Activated CD4-positive, alpha-beta T cell treated with anti-CD3 and anti-CD28 coated beads, Interleukin-2, amount 10 ng/mL, durations not matched to agents 24 days and 14 days (primary cell): ENCODE results near the gene SSR1. TPM values are rescaled to one million over a fixed set of nuclear protein-coding genes. Genes with fewer than 3 reads are reported as not detected.

Source experiments
- DNase-seq: peaks from one replicate; pipeline ENCODE4 v3.0.0; 2022
- H3K27ac Mint-ChIP-seq: one replicate; pipeline ENCODE4 v1.8.0; 2022; ENCODE audit warnings: mild to moderate bottlenecking, mixed read lengths
- H3K27me3 Mint-ChIP-seq: one replicate; pipeline ENCODE4 v1.8.0; 2022; ENCODE audit warnings: mixed read lengths
- H3K36me3 Mint-ChIP-seq: one replicate; pipeline ENCODE4 v1.8.0; 2022; ENCODE audit warnings: low read depth, mild to moderate bottlenecking, mixed read lengths
- H3K4me1 Mint-ChIP-seq: one replicate; pipeline ENCODE4 v1.8.0; 2021; ENCODE audit warnings: mixed read lengths
- H3K4me3 Mint-ChIP-seq: one replicate; pipeline ENCODE4 v1.8.0; 2022; ENCODE audit warnings: mild to moderate bottlenecking, moderate library complexity, mixed read lengths
- H3K9me3 Mint-ChIP-seq: one replicate; pipeline ENCODE4 v1.8.0; 2021; ENCODE audit warnings: mixed read lengths
- intact Hi-C: fragments of 100-400 bp; cut with micrococcal nuclease; formaldehyde crosslinking; loops from one replicate; pipeline ENCODE4 v1.15.1; 2023
- total RNA-seq: library from RNA; stranded (reverse); gene quantifications from 2 replicates; pipeline ENCODE4 v1.2.3, GENCODE V29; 2022

SSR1 gene
- total RNA-seq, 1 donor from 2014 or later = 157 TPM

DNA sequence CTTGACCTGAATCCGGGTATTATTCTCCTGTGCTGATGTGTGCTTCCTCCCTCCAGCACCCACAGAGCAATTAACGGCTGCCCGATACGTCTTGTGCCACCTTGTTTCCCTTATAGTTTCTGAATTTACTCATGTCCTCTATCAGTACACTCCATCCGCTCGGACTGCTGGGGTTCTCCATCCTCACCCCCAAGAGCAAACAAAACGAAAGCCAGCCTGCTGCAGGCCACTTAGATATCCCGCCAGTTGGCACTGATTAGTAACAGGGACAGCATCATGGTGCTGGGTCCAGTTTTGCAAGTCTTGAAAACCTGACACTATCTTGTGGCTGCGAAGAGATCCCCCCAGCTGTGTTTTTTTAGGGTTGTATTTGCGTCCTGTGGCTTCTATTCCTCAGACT lies 71.8 kb downstream of the SSR1 start:
- Mint-ChIP-seq H3K4me3 (no peak overlapping the region), H3K27ac (no peak overlapping the region), H3K36me3 (peaks cover 16% of the 10 kb centered on the region), H3K9me3 (no peaks in the 10 kb centered on the region), H3K4me1 (peaks cover 16% of the 10 kb centered on the region), H3K27me3 (no peaks in the 10 kb centered on the region)
- intact Hi-C loops = loop anchor here (5.0 kb wide), 1 partner anchor 454 kb away; no protein-coding TSS in a partner anchor
- DNase-seq = no peak

DNA sequence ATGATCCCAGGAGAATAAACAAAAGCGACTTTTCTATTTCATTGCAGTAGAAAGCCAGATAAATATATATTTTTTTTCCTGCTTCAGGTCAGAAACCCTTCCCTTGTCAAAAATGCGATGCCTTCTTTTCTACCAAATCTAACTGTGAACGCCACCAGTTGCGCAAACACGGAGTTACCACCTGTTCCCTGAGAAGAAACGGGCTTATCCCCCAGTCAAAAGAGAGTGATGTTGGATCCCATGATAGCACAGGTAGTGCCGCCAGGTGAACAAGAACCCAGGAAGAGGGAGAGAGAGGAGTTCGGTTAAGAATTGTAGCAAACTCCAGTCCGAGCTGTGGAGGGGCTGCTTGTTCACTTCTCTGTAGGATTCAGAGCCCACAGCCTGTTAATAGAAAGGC lies 72.6 kb downstream of the SSR1 start:
- no peaks in the 10 kb centered on the region for H3K9me3 Mint-ChIP-seq
- intact Hi-C loops = loop anchor here (5.0 kb wide), 1 partner anchor 453 kb away; no protein-coding TSS in a partner anchor

DNA sequence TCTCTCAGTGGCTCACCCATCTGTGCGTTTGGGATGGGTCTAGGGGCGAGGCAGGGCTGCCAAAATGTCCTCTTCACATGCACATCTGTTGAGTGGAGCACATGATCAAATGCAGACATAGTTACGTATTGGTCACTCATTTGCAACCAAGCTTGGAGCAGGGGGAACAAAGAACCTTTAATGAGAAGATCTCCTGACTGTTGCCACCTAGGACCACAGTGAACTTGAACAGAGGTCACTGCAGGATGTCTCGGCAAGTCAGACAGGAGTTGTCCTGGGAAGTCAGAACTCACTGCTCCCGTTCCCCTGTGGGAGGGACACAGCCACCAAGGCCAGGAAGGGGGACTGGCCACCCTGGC lies 73.4 kb downstream of the SSR1 start:
- intact Hi-C loops = loop anchor here (2.0 to 5.0 kb wide), 2 partner anchors 133 to 187 kb away; partner anchors contain the start of gene RREB1

More for the DNA sequence above, 72.6 kb downstream of the SSR1 start:
- no peak for DNase-seq
- Mint-ChIP-seq H3K36me3 (peaks cover 18% of the 10 kb centered on the region), H3K4me3 (no peak overlapping the region), H3K4me1 (peaks cover 16% of the 10 kb centered on the region), H3K27me3 (no peaks in the 10 kb centered on the region), H3K27ac (no peak overlapping the region)

DNA sequence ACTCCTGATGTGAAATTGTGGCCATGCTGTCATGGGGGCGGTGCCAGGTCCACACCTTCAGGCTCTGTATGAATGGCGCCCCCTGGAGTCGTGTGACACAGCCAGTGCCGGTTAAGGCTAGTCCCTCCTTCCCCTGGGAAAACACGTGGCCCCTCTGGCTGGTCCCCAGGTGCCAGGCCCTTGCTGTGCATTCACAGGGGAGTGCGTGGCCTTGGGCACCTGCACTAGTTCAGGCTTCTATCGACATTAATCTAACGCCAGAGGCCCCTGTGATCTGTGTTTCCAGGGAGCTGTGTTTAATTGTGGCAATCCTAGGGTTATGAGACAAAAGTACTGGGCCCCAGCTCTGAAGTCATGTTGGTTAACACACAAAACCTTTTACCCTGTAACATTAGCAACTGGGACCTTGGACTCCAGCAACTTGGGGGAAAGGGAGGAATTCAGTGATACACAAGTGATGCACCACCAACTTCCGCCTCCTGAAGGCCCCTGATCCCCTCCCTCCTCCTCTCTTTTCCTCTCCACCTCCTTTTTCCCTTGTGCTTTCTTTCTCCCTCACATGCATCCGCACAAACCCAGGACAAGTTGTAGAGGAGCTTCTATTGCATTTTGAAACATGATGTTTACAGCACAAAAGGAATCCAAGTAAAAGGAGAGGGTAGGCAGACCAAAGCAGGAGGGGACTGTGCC lies 74.0 kb downstream of the SSR1 start:
- intact Hi-C loops = loop anchor here (2.0 to 5.0 kb wide), 2 partner anchors 132 to 187 kb away; partner anchors contain the start of gene RREB1
- H3K4me1 Mint-ChIP-seq = peaks cover 17% of the 10 kb centered on the region
- H3K27me3 Mint-ChIP-seq = no peaks in the 10 kb centered on the region
- DNase-seq = peak; percentile 90
- H3K27ac Mint-ChIP-seq = no peak overlapping the region
- H3K9me3 Mint-ChIP-seq = no peaks in the 10 kb centered on the region
- H3K36me3 Mint-ChIP-seq = peaks cover 25% of the 10 kb centered on the region
- H3K4me3 Mint-ChIP-seq = no peak overlapping the region

More for the DNA sequence above, 73.4 kb downstream of the SSR1 start:
- H3K4me1 Mint-ChIP-seq = peaks cover 17% of the 10 kb centered on the region
- peaks cover 20% of the 10 kb centered on the region for H3K36me3 Mint-ChIP-seq
- no peaks in the 10 kb centered on the region for H3K9me3 Mint-ChIP-seq
- no peak overlapping the region for H3K27ac Mint-ChIP-seq
- DNase-seq = no peak
- no peaks in the 10 kb centered on the region for H3K27me3 Mint-ChIP-seq
- no peak overlapping the region for H3K4me3 Mint-ChIP-seq

DNA sequence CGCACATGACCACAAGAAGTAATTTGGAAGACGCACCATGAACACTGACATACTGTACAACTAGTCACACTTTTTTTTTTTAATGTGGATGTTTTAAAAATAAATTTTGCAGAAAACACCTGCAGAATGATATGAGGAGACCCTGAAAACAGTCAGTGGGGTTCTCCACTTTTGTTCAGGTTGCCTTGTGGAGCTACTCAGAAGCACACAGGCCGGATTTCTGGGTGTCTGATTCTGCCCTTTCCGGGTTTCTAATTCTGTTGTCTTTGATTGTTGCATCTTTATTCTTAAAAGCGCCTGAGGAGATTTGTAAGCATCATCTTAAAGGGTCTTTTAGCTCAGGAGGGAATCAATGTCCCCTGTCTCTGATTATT lies 74.5 kb downstream of the SSR1 start:
- Mint-ChIP-seq H3K4me1 (peaks cover 19% of the 10 kb centered on the region), H3K27me3 (no peaks in the 10 kb centered on the region), H3K36me3 (peaks cover 27% of the 10 kb centered on the region), H3K27ac (no peak overlapping the region), H3K9me3 (no peaks in the 10 kb centered on the region), H3K4me3 (no peak overlapping the region)
- intact Hi-C loops = loop anchor here (2.0 to 5.0 kb wide), 2 partner anchors 132 to 186 kb away; partner anchors contain the start of gene RREB1
- no peak for DNase-seq

DNA sequence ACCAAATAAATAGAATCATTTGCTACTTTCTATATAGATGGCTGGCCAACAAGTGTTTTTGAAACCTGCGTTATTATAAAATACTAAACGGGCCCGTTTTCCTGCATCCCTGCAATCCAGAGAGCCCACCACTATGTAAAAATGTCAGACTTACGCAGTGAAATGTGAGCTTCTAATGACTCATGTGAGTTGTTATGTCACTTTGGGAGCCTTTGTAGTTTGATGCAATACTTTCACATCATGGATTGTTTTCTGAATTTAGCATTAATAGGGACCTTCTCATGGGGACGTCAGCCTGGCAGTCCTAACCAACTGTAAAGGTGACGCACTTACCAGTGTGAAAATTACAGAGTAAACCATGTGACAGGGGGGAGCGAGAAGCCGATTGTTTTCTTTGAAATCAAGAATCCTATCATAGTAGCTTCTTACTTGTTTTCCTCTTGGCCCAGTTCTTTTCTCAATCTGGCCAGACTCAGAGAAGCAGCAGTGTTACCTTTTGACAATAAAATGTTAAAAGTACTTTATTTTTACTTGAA lies 75.3 kb downstream of the SSR1 start:
- no peaks in the 10 kb centered on the region for H3K9me3 Mint-ChIP-seq

DNA sequence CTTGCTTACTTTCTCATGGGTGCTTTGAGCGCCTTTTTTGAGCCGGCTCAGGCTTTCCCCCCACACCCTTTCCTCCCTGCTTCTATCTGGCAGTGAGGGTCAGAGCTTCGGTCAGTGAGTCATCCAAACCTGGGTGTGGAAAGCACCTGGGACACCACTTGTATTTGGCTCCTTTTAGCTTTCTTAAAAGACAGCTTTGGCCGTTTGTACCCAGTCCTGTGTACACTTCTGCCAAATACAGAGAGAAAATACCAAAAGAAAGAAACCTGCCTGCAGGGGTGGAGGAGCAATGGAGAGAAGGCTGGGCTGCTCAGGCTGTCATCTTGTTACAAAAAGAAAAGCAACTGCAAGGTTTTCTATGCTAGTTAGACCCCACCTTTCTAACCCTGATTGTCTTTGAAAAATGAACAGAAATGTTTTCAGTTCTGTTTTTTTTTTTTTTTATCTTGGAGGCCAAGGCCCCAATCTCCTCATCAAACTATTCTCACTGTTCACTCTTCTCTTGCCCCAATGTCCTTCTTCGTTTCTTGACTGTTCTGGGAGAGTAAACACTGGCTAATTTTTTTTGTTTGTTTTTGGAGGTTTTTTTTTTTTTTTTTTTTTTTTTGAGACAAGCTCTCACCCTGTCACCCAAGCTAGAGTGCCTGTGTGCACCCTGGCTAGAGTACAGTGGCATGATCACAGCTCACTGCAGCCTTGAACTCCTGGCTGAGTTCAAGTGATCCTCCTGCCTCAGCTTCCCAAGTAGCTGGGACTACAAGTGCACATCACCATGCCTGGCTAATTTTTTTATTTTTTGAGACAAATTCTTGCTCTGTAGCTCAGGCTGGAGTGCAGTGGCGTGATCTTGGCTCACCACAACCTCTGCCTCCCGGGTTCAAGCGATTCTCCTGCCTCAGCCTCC lies 76.4 kb downstream of the SSR1 start:
- no peaks in the 10 kb centered on the region for H3K27me3 Mint-ChIP-seq
- DNase-seq = no peak
- H3K9me3 Mint-ChIP-seq = no peaks in the 10 kb centered on the region
- intact Hi-C loops = loop anchor here (5.0 kb wide), 1 partner anchor 184 kb away; no protein-coding TSS in a partner anchor
- peaks cover 31% of the 10 kb centered on the region for H3K36me3 Mint-ChIP-seq
- peaks cover 13% of the 10 kb centered on the region for H3K4me1 Mint-ChIP-seq
- H3K27ac Mint-ChIP-seq = no peak overlapping the region
- H3K4me3 Mint-ChIP-seq = no peak overlapping the region

More for the DNA sequence above, 75.3 kb downstream of the SSR1 start:
- Mint-ChIP-seq H3K36me3 (peaks cover 27% of the 10 kb centered on the region), H3K27ac (no peak overlapping the region), H3K4me1 (peaks cover 13% of the 10 kb centered on the region), H3K4me3 (no peak overlapping the region), H3K27me3 (no peaks in the 10 kb centered on the region)
- DNase-seq = no peak
- intact Hi-C loops = loop anchor here (2.0 to 5.0 kb wide), 2 partner anchors 131 to 185 kb away; partner anchors contain the start of gene RREB1

DNA sequence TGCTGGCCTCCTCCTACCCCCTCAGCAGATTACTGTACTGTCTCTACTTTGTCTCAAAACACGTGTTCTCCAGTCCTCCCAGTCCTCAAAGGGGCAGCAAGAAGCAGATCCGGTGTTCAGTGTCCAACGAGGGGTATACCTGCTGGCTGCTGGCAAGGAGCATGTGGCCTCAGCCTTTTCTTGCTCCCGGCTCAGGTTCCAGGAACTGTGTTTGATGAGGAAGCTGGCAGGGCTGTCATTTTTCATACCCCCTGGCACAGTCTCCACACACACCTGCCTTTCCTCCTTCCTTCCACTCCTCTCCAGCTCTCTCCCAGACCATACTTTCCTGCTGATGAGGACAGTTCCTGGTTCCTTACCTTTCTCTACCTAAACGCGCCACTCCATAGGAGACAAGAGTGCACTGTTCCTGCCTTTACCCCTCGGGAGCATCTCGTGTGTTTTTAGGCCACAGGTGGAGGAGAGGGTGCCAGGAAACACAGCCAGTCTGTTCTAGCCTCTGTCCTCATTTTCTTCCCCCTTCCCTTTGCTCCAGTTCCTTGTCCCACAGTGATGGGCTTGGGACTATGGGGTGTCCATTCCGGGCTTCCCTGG lies 77.2 kb downstream of the SSR1 start:
- H3K27me3 Mint-ChIP-seq = no peaks in the 10 kb centered on the region
- peaks cover 30% of the 10 kb centered on the region for H3K36me3 Mint-ChIP-seq
- DNase-seq = no peak
- no peak overlapping the region for H3K4me3 Mint-ChIP-seq
- intact Hi-C loops = loop anchor here (5.0 kb wide), 1 partner anchor 184 kb away; no protein-coding TSS in a partner anchor
- H3K9me3 Mint-ChIP-seq = no peaks in the 10 kb centered on the region
- H3K27ac Mint-ChIP-seq = no peak overlapping the region
- H3K4me1 Mint-ChIP-seq = peaks cover 13% of the 10 kb centered on the region

DNA sequence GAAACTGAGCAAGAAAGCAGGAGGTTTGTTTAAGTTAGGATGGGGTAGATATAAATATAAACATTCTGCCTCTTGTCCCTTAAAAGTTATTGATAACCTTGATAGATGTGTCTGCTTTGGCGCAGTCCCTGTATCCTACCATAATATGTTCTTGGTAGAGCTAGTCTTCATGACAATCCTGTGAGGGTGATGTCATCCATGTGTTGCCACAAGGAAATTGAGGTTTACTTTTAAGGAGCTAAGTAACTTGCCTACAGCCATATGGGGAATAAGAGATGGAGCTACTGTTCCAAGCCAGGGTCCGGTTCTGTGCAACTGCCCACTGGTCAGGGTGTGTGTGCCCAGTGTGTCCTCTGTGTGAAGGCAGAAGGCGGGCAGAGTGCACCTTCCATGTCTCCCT lies 78.5 kb downstream of the SSR1 start:
- no peak for DNase-seq
- intact Hi-C loops = no loop called here
- H3K9me3 Mint-ChIP-seq = no peaks in the 10 kb centered on the region
- no peak overlapping the region for H3K27ac Mint-ChIP-seq
- H3K4me1 Mint-ChIP-seq = peaks cover 13% of the 10 kb centered on the region
- H3K36me3 Mint-ChIP-seq = peaks cover 35% of the 10 kb centered on the region
- no peaks in the 10 kb centered on the region for H3K27me3 Mint-ChIP-seq
- H3K4me3 Mint-ChIP-seq = no peak overlapping the region

DNA sequence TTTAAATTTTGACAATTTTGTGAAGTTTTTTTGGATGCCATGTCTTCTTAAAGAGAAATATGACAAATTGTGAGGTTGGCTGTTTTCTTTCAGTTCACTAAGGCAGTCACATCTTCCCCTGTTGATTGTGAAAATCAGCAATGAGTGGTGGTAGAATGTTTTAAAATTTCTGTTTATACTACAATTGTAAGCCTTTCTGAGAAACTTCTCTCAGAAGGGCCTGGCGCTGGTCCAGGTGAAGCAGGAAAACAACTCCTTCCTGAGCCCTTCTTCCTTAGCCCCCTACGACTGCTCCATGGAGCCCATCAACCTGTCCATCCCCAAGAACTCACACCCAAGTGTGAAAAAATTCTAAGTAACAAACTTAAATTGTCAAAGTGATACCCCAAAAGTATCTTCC lies 80.6 kb downstream of the SSR1 start:
- no peak overlapping the region for H3K27ac Mint-ChIP-seq
- DNase-seq = no peak
- no peak overlapping the region for H3K4me3 Mint-ChIP-seq
- intact Hi-C loops = no loop called here
- no peaks in the 10 kb centered on the region for H3K9me3 Mint-ChIP-seq
- no peaks in the 10 kb centered on the region for H3K27me3 Mint-ChIP-seq
- H3K36me3 Mint-ChIP-seq = peaks cover 41% of the 10 kb centered on the region
- peaks cover 6% of the 10 kb centered on the region for H3K4me1 Mint-ChIP-seq

DNA sequence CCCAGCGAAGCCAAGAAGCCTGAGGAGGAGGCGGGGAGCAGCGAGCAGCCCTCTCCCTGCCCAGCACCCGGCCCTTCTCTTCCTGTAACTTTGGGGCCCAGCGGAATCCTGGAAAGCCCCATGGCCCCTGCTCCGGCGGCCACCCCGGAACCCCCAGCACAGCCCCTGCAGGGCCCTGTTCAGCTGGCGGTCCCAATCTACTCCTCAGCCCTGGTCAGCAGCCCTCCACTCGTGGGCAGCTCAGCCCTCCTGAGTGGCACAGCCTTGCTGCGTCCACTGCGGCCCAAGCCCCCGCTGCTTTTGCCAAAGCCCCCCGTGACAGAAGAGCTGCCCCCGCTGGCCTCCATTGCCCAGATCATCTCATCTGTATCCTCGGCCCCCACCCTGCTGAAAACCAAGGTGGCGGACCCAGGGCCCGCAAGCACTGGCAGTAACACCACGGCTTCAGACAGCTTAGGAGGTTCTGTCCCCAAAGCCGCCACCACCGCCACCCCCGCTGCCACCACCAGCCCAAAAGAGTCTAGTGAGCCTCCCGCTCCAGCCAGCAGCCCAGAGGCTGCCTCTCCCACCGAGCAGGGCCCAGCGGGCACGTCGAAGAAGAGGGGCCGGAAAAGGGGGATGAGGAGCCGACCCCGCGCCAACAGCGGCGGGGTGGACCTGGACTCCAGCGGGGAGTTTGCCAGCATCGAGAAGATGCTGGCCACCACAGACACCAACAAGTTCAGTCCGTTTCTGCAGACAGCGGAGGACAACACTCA lies 81.9 kb downstream of the SSR1 start:
- Mint-ChIP-seq H3K4me3 (no peak overlapping the region), H3K9me3 (no peaks in the 10 kb centered on the region), H3K4me1 (peaks cover 6% of the 10 kb centered on the region), H3K36me3 (peaks cover 47% of the 10 kb centered on the region), H3K27me3 (no peaks in the 10 kb centered on the region), H3K27ac (no peak overlapping the region)
- DNase-seq = no peak
- intact Hi-C loops = no loop called here

DNA sequence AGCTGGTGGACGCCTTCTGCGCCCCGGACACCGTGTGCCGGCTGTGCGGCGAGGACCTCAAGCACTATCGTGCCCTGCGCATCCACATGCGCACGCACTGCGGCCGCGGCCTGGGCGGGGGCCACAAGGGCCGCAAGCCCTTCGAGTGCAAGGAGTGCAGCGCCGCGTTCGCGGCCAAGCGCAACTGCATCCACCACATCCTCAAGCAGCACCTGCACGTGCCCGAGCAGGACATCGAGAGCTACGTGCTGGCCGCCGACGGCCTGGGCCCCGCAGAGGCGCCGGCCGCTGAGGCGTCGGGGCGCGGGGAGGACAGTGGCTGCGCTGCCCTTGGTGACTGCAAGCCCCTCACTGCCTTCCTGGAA lies 82.7 kb downstream of the SSR1 start:
- Mint-ChIP-seq H3K27me3 (no peaks in the 10 kb centered on the region), H3K4me3 (no peak overlapping the region), H3K36me3 (peaks cover 48% of the 10 kb centered on the region), H3K27ac (no peak overlapping the region), H3K9me3 (no peaks in the 10 kb centered on the region), H3K4me1 (peaks cover 6% of the 10 kb centered on the region)
- intact Hi-C loops = no loop called here
- no peak for DNase-seq
